DOHH2 (cell line): ENCODE measurements around the gene ITPK1.

Source experiments
- CTCF ChIP-seq: fragments of 200-600 bp; sonication (generic); IDR thresholded peaks from one replicate; pipeline ENCODE4 v1.5.1; 2014; ENCODE audit warnings: antibody characterized with exemption, mild to moderate bottlenecking, low read depth, low read length; ENCODE audit not compliant: poor library complexity, severe bottlenecking
- EZH2phosphoT487 ChIP-seq: fragments of 200-600 bp; sonication (generic); IDR thresholded peaks from 2 replicates; pipeline ENCODE4 v1.6.1; 2017; ENCODE audit warnings: borderline replicate concordance, mild to moderate bottlenecking, antibody characterized with exemption, low read length, moderate library complexity, mixed read lengths

GRCh38 chr14:93116676-93117200, 1.0 kb upstream of the ITPK1 start:
- no peak for TF ChIP-seq CTCF
- TF ChIP-seq EZH2phosphoT487, result no peak
